ENCODE results near the gene GTF2A1. TPM values are rescaled to one million over a fixed set of nuclear protein-coding genes. Genes with fewer than 3 reads are reported as not detected.

The GTF2A1 gene
- total RNA-seq, 1 donor from 2014 or later = 29.0 TPM

- DNase-seq (ENCODE audit: low spot score in 2 of 2, unreplicated experiment in 2 of 2) = no peak
- Mint-ChIP-seq H3K9me3 (peaks cover 4% of the 10 kb centered on the region), H3K36me3 (no peaks in the 10 kb centered on the region), H3K27me3 (ENCODE audit: low read depth) (no peaks in the 10 kb centered on the region), H3K4me1 (no peaks in the 10 kb centered on the region), H3K27ac (no peak overlapping the region), H3K4me3 (no peak overlapping the region)
- no peak for TF ChIP-seq CTCF (IDR thresholded peaks at IDR 0.05; ENCODE audit: unreplicated experiment)
These were observed 72.1 kb downstream of the GTF2A1 start for GRCh38 chr14:81148635-81149034.

GRCh38 chr14:81147140-81147897, 73.4 kb downstream of the GTF2A1 start:
- Mint-ChIP-seq H3K9me3 (peaks cover 5% of the 10 kb centered on the region), H3K27me3 (ENCODE audit: low read depth) (no peaks in the 10 kb centered on the region), H3K36me3 (no peaks in the 10 kb centered on the region), H3K27ac (no peak overlapping the region), H3K4me3 (no peak overlapping the region), H3K4me1 (no peaks in the 10 kb centered on the region)
- TF ChIP-seq CTCF (IDR thresholded peaks at IDR 0.05; ENCODE audit: unreplicated experiment) = no peak
- no peak for DNase-seq (ENCODE audit: low spot score in 2 of 2, unreplicated experiment in 2 of 2)

GRCh38 chr14:81144824-81145603, 75.7 kb downstream of the GTF2A1 start:
- H3K4me3 Mint-ChIP-seq = no peak overlapping the region
- peaks cover 5% of the 10 kb centered on the region for H3K9me3 Mint-ChIP-seq
- no peaks in the 10 kb centered on the region for H3K27me3 Mint-ChIP-seq (ENCODE audit: low read depth)
- no peak overlapping the region for H3K27ac Mint-ChIP-seq
- no peaks in the 10 kb centered on the region for H3K36me3 Mint-ChIP-seq
- no peak for DNase-seq (ENCODE audit: low spot score in 2 of 2, unreplicated experiment in 2 of 2)
- H3K4me1 Mint-ChIP-seq = no peaks in the 10 kb centered on the region
- no peak for TF ChIP-seq CTCF (IDR thresholded peaks at IDR 0.05; ENCODE audit: unreplicated experiment)

GRCh38 chr14:81143793-81144192, 77.0 kb downstream of the GTF2A1 start:
- DNase-seq (ENCODE audit: low spot score in 2 of 2, unreplicated experiment in 2 of 2) = no peak
- Mint-ChIP-seq H3K27me3 (ENCODE audit: low read depth) (no peaks in the 10 kb centered on the region), H3K4me1 (no peaks in the 10 kb centered on the region), H3K36me3 (no peaks in the 10 kb centered on the region), H3K4me3 (no peak overlapping the region), H3K9me3 (peaks cover 5% of the 10 kb centered on the region), H3K27ac (no peak overlapping the region)
- no peak for TF ChIP-seq CTCF (IDR thresholded peaks at IDR 0.05; ENCODE audit: unreplicated experiment)

- DNase-seq (ENCODE audit: low spot score in 2 of 2, unreplicated experiment in 2 of 2) = no peak
- Mint-ChIP-seq H3K27ac (no peak overlapping the region), H3K36me3 (no peaks in the 10 kb centered on the region), H3K27me3 (ENCODE audit: low read depth) (no peaks in the 10 kb centered on the region), H3K4me1 (no peaks in the 10 kb centered on the region), H3K9me3 (peaks cover 5% of the 10 kb centered on the region), H3K4me3 (no peak overlapping the region)
- TF ChIP-seq CTCF (IDR thresholded peaks at IDR 0.05; ENCODE audit: unreplicated experiment) = no peak
These were observed 79.3 kb downstream of the GTF2A1 start for GRCh38 chr14:81141426-81141825.

Measured in mesothelial cell of epicardium (in vitro differentiated cells).